ENCODE measurements around the gene PAX8.

PAX8 gene

DNA sequence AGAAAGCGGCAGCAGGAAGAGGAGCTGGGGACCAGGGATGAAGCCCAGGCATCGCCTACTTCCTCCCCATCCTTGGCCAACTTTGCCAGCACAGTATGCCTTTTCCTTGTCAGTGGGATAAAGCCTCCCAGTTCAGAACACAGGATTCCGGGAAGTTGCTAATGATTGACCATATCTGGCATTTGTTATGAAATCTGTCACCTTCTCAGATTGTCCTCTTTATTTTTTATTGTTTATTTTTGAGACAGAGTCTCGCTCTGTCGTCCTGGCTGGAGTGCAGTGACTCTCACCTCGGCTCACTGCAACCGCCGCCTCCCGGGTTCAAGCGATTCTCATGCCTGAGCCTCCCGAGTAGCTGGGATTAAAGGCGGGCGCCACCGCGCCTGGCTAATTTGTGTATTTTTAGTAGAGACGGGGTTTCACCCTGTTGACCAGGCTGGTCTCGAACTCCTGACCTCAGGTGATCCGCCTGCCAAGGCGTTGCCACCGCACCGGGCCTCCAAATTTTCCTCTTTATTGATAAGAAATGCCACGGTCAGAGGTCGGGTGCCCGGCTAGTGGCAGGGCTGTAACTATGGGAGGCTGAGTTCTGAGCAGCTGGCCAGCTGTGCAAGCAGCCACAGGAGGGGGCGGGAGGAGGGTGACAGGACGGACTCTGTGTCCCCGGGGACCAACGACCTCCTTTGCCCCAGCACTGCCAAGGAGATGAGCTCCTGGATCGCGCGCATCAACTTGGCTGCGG is 80.5 kb downstream of the PAX8 start:
- Histone ChIP-seq H3K27ac (ENCODE audit: low read depth, low read length) (no peak overlapping the region), H3K36me3 (ENCODE audit: control insufficient read depth, low read length) (peaks cover 97% of the 10 kb centered on the region), H3K4me2 (ENCODE audit: low read length) (no peak overlapping the region), H3K9me2 (replicated peaks; ENCODE audit: control insufficient read depth, low read length) (no peaks in the 10 kb centered on the region), H3K27me3 (ENCODE audit: control insufficient read depth, low read length) (no peaks in the 10 kb centered on the region), H4K20me1 (ENCODE audit: control insufficient read depth, insufficient read depth, low read depth, low read length) (no peaks in the 10 kb centered on the region), H3K4me1 (ENCODE audit: control insufficient read depth, low read length) (peaks cover 29% of the 10 kb centered on the region), H3K79me2 (ENCODE audit: control insufficient read depth, low read length) (peaks cover 3% of the 10 kb centered on the region), H3F3A (ENCODE audit: control insufficient read depth, insufficient read depth) (peaks cover 7% of the 10 kb centered on the region; the same call in 1 of the 2 replicates), H3K9me3 (ENCODE audit: control insufficient read depth, insufficient read depth, low read length) (no peaks in the 10 kb centered on the region), H3K4me3 (ENCODE audit: low read length) (no peak overlapping the region)
- TF ChIP-seq, protein P1, sequence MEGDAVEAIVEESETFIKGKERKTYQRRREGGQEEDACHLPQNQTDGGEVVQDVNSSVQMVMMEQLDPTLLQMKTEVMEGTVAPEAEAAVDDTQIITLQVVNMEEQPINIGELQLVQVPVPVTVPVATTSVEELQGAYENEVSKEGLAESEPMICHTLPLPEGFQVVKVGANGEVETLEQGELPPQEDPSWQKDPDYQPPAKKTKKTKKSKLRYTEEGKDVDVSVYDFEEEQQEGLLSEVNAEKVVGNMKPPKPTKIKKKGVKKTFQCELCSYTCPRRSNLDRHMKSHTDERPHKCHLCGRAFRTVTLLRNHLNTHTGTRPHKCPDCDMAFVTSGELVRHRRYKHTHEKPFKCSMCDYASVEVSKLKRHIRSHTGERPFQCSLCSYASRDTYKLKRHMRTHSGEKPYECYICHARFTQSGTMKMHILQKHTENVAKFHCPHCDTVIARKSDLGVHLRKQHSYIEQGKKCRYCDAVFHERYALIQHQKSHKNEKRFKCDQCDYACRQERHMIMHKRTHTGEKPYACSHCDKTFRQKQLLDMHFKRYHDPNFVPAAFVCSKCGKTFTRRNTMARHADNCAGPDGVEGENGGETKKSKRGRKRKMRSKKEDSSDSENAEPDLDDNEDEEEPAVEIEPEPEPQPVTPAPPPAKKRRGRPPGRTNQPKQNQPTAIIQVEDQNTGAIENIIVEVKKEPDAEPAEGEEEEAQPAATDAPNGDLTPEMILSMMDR (IDR thresholded peaks at IDR 0.05; ENCODE audit: low read depth, low read length, poor library complexity, severe bottlenecking), result no peak
- TF ChIP-seq EZH2phosphoT487 (IDR thresholded peaks at IDR 0.05; ENCODE audit: borderline replicate concordance, low read length), result no peak

GRCh38 chr2:113197347-113198047 is 81.2 kb downstream of the PAX8 start:
- H3F3A ChIP-seq (ENCODE audit: control insufficient read depth, insufficient read depth), result no peaks in the 10 kb centered on the region
- no peaks in the 10 kb centered on the region for H3K27me3 ChIP-seq (ENCODE audit: control insufficient read depth, low read length)
- no peak for TF ChIP-seq EZH2phosphoT487 (IDR thresholded peaks at IDR 0.05; ENCODE audit: borderline replicate concordance, low read length)
- TF ChIP-seq, protein P1 (IDR thresholded peaks at IDR 0.05; ENCODE audit: low read depth, low read length, poor library complexity, severe bottlenecking), result no peak
- peaks cover 23% of the 10 kb centered on the region for H3K4me1 ChIP-seq (ENCODE audit: control insufficient read depth, low read length)
- no peak overlapping the region for H3K27ac ChIP-seq (ENCODE audit: low read depth, low read length)
- no peak overlapping the region for H3K4me3 ChIP-seq (ENCODE audit: low read length)
- H3K9me3 ChIP-seq (ENCODE audit: control insufficient read depth, insufficient read depth, low read length), result no peaks in the 10 kb centered on the region
- H3K9me2 ChIP-seq (replicated peaks; ENCODE audit: control insufficient read depth, low read length), result no peaks in the 10 kb centered on the region
- H3K4me2 ChIP-seq (ENCODE audit: low read length), result no peak overlapping the region
- H3K36me3 ChIP-seq (ENCODE audit: control insufficient read depth, low read length), result peaks cover 97% of the 10 kb centered on the region
- no peaks in the 10 kb centered on the region for H4K20me1 ChIP-seq (ENCODE audit: control insufficient read depth, insufficient read depth, low read depth, low read length)
- peaks cover 3% of the 10 kb centered on the region for H3K79me2 ChIP-seq (ENCODE audit: control insufficient read depth, low read length)

DNA sequence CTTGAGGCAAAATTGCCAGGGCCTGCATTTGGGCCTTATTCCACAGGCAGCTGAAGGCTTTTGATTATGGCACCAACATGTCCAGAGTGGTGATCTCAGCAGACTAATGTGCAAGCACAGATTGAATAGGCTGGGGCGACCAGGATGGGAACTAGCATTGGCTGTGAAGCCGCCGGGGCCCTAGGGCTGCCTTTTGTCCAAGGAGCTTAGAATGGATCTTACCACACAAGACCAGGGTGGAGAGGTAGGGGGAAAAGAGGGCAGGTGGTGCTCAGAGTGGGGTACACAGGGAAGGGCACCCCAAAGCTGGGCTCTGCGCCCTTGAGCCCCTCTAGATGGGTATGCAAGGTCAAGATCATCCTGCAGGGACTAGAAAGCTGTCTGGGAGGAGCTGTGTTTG is 81.9 kb downstream of the PAX8 start:
- Histone ChIP-seq H4K20me1 (ENCODE audit: control insufficient read depth, insufficient read depth, low read depth, low read length) (no peaks in the 10 kb centered on the region), H3K9me3 (ENCODE audit: control insufficient read depth, insufficient read depth, low read length) (no peaks in the 10 kb centered on the region), H3K4me1 (ENCODE audit: control insufficient read depth, low read length) (peaks cover 16% of the 10 kb centered on the region), H3K79me2 (ENCODE audit: control insufficient read depth, low read length) (peaks cover 3% of the 10 kb centered on the region), H3F3A (ENCODE audit: control insufficient read depth, insufficient read depth) (no peaks in the 10 kb centered on the region), H3K36me3 (ENCODE audit: control insufficient read depth, low read length) (peaks cover 96% of the 10 kb centered on the region), H3K4me2 (ENCODE audit: low read length) (no peak overlapping the region), H3K9me2 (replicated peaks; ENCODE audit: control insufficient read depth, low read length) (no peaks in the 10 kb centered on the region), H3K27me3 (ENCODE audit: control insufficient read depth, low read length) (no peaks in the 10 kb centered on the region), H3K4me3 (ENCODE audit: low read length) (no peak overlapping the region), H3K27ac (ENCODE audit: low read depth, low read length) (no peak overlapping the region)
- TF ChIP-seq, protein P1 (IDR thresholded peaks at IDR 0.05; ENCODE audit: low read depth, low read length, poor library complexity, severe bottlenecking), result no peak
- TF ChIP-seq EZH2phosphoT487 (IDR thresholded peaks at IDR 0.05; ENCODE audit: borderline replicate concordance, low read length), result no peak
